WI38 (cell line): ENCODE measurements around the gene DYRK1A.
"Not testable (repeated sequence)": the region's sequence is repeated elsewhere in the genome, so short reads cannot be mapped to it uniquely, and the experiment has no call there.

Source experiments
- H3K4me3 ChIP-seq: 2 replicates; pipeline ENCODE4 v1.5.1; 2011; ENCODE audit warnings: low read depth, mild to moderate bottlenecking, control low read depth, low read length
- TF ChIP-seq, protein P1 (sequence below): IDR thresholded peaks from 2 replicates; pipeline ENCODE4 v1.5.1; 2012; ENCODE audit warnings: low read depth, mild to moderate bottlenecking, control low read depth, low read length

The DYRK1A gene

DNA sequence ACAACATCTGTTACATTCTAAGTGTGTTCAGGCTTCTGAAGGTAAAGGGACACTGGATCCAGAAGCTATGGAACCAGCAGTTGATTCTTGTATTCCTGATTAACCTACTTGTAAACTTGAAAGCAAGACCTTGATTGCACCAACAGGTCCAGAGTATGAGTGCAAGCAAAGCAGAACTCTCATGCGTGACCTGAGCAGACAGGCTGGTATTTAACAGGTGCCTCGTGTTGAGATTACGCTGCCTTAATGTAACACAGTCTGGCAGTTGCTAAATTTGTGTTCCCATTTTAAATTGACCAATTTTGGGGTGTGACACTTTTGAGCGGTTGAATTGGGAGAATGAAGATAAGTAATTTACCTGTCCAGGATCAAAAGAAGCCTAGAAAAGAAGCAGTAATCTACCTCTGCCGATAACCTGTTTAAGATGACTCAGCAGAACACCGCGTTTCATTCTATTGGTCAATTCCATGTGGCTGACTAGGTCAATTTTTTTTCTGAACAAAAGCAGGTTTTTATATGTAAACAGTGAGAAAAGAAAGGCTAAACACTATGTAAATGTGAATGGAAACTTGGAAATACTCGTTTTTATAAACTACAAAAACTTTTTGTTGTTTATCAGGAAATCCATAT is 147.6 kb downstream of the DYRK1A start:
- TF ChIP-seq, protein P1, sequence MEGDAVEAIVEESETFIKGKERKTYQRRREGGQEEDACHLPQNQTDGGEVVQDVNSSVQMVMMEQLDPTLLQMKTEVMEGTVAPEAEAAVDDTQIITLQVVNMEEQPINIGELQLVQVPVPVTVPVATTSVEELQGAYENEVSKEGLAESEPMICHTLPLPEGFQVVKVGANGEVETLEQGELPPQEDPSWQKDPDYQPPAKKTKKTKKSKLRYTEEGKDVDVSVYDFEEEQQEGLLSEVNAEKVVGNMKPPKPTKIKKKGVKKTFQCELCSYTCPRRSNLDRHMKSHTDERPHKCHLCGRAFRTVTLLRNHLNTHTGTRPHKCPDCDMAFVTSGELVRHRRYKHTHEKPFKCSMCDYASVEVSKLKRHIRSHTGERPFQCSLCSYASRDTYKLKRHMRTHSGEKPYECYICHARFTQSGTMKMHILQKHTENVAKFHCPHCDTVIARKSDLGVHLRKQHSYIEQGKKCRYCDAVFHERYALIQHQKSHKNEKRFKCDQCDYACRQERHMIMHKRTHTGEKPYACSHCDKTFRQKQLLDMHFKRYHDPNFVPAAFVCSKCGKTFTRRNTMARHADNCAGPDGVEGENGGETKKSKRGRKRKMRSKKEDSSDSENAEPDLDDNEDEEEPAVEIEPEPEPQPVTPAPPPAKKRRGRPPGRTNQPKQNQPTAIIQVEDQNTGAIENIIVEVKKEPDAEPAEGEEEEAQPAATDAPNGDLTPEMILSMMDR, result no peak
- H3K4me3 ChIP-seq, result no peak overlapping the region

DNA sequence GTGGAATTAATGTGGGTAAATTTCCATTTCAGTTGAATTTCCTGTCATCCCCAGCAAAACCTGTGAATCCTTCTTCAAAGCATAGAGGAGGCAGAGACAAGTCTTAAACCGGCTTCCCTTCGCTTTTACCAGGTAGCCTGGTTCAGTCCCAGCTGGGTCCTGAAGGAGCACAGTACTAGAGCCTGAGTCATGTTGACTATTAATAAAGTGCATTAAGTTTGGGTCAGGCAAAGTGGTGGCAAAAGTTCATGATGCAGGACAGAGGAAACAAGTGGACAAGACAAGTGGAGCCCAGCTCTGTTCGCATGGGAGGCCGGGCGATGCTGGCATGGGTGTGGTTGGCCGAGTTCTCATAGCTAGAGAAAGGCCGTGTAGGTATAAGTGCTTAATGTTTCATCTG is 150.4 kb downstream of the DYRK1A start:
- H3K4me3 ChIP-seq, result no peak overlapping the region
- TF ChIP-seq, protein P1, result no peak

DNA sequence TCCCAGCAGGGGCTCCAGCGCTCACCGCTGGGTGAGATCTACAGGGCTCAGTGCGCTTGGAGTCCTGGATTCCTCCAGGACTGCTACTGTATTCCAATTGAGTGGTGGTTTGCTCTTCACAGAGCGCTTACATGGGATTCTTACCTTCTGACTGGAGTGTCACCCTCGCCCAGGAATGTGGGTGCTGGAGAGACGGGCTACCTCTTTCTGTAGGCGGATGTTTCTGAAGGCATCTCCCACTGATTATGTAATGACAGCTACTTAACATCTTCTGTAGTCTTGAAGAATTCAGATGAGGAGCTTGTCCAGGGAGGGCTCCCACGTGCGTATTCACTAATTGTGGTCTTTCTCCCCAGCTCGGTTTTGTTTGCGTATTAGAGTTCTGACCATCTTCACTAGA is 154.2 kb downstream of the DYRK1A start:
- H3K4me3 ChIP-seq, result no peak overlapping the region
- TF ChIP-seq, protein P1, result no peak

DNA sequence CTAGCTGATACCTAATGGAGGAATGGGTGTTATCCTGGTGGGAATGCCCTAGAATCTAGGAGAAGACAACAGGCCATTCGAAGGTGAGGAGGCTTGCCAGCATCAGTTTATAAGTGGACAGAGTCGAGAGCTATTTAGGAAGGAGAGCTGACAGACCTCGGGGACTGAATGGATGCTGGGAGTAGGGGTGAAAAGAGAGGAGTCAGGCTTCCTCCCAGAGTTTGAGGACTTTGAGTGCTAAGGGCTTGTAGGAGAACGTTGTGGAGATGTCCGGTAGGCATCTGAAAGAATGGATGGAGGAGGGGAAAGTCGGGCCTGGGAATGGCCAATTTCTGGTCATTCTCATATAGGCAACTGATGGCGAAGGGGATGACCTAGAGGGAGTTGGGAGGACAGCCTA is 155.1 kb downstream of the DYRK1A start:
- TF ChIP-seq, protein P1, result no peak
- H3K4me3 ChIP-seq, result no peak overlapping the region

DNA sequence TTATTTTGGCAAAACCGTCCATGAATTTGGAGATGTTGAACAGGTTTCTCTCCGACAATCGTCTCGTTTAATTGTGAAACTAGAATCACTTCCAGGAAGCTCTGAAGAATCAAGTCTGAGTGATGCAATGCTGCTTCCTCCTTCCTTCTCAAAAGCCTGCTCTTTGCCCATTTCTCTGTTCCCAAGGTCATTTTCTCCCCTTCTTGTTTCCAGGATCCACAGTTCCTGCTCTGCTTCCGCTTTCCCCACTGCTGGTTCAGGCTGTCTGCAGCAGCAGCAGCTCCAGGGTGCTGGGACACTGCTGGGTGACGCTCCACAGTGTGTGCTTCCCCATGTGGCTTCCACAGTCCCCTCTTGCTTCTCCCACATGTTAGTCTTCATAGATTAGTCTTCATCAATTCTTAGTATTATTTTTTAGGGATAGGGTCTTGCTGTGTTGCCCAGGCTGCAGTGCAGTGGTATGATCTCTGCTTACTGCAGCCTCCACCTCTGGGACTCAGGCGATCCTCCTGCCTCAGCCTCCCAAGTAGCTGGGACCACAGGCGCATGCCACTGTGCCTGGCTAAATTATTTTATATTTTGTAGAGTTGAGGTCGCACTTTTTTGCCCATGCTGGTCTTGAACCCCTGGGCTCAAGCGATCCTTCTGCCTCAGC is 156.2 kb downstream of the DYRK1A start:
- H3K4me3 ChIP-seq, result no peak overlapping the region
- TF ChIP-seq, protein P1, result no peak

DNA sequence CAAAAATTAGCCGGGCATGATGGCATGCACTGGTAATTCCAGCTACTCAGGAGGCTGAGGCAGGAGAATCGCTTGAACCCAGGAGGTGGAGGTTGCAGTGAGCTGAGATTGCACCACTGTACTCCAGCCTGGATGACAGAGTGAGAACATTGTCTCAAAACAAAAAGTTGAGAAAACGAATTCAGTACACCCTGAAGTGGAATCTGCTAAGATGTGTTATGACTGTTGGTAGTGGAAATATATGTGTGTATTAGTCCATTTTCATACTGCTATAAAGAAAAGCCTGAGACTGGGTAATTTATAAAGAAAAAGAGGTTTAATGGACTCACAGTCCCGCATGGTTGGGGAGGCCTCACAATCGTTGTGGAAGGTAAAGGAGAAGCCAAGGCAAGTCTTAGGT is 158.4 kb downstream of the DYRK1A start:
- H3K4me3 ChIP-seq, result not testable (repeated sequence)

DNA sequence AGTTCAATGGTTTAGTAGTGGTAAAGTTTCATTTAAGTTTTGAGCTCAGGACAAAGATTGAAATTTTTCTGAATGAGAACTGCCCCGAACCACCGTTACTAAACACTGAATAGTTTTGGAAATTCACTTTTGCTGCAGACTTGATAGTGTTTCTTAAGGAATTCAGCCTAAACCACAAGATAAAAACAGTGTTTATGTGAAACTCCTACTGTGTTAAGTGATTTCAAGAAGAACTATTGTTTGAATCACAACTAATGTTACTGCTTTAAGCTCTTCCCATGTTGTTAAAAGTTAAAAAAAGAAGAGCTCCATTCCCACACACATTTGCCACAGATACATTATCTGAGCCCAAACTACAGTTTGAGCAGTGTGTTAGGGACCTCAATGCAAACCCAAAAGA is 159.2 kb downstream of the DYRK1A start:
- TF ChIP-seq, protein P1, result no peak
- no peak overlapping the region for H3K4me3 ChIP-seq

DNA sequence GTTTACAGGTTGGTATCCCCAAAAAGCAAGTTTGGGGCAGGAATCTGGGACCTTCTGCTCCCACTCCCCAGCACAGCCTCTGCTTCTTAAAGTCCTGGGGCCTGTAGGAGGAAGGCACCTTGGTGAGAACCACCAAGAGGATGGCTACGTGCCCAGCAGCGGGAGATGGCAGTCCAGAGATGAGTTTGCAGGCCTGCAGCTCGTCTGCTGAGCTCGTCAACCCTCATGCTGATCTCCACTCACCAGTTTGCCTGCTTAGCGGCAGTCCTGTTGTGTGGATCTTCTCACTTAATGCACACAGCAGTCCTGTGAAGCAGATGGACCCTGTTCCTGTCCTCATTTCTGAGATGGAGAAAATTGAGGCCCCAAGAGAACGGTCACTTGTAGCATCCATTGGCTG is 160.5 kb downstream of the DYRK1A start:
- H3K4me3 ChIP-seq, result no peak overlapping the region
- TF ChIP-seq, protein P1, result no peak
